H9 (cell line): ENCODE measurements around the gene CREG2. TPM values are rescaled to one million over a fixed set of nuclear protein-coding genes. Genes with fewer than 3 reads are reported as not detected.

ENCODE experiments used
- DNase-seq: peaks from one replicate; pipeline ENCODE4 v3.0.0-alpha.2; 2017
- H2AFZ ChIP-seq: one replicate; pipeline ENCODE4 v1.6.1; 2013; ENCODE audit warnings: mild to moderate bottlenecking, low read length, control low read depth, moderate library complexity
- H2AK5ac ChIP-seq: 2 replicates; pipeline ENCODE4 v1.6.1; 2013; ENCODE audit warnings: low read length, control low read depth, mixed read lengths; ENCODE audit not compliant: insufficient read length
- H2BK120ac ChIP-seq: one replicate; pipeline ENCODE4 v1.6.1; 2013; ENCODE audit warnings: low read depth, mild to moderate bottlenecking, low read length, control low read depth, inconsistent platforms; ENCODE audit not compliant: poor library complexity, severe bottlenecking
- H2BK12ac ChIP-seq: 2 replicates; pipeline ENCODE4 v1.6.1; 2013; ENCODE audit warnings: low read length, control low read depth, mixed read lengths, low read depth; ENCODE audit not compliant: insufficient read length
- H2BK15ac ChIP-seq: 2 replicates; pipeline ENCODE4 v1.6.1; 2013; ENCODE audit warnings: low read depth, low read length, control low read depth
- H2BK20ac ChIP-seq: one replicate; pipeline ENCODE4 v1.6.1; 2013; ENCODE audit warnings: low read depth, mild to moderate bottlenecking, low read length, control low read depth, inconsistent platforms; ENCODE audit not compliant: poor library complexity, severe bottlenecking
- H2BK5ac ChIP-seq: 2 replicates; pipeline ENCODE4 v1.6.1; 2013; ENCODE audit warnings: low read length, control low read depth, mixed read lengths; ENCODE audit not compliant: insufficient read length
- H3K14ac ChIP-seq: 2 replicates; pipeline ENCODE4 v1.6.1; 2013; ENCODE audit warnings: low read length, control low read depth; ENCODE audit not compliant: insufficient read depth
- H3K18ac ChIP-seq: 2 replicates; pipeline ENCODE4 v1.6.1; 2013; ENCODE audit warnings: low read depth, mild to moderate bottlenecking, mixed read lengths, low read length, control low read depth; ENCODE audit not compliant: insufficient read length
- H3K23ac ChIP-seq: 2 replicates; pipeline ENCODE4 v1.6.1; 2013; ENCODE audit warnings: low read length, control low read depth, mixed read lengths, low read depth; ENCODE audit not compliant: insufficient read length
- H3K23me2 ChIP-seq: 2 replicates; pipeline ENCODE4 v1.6.1; 2013; ENCODE audit warnings: low read depth, mild to moderate bottlenecking, mixed read lengths, low read length, control low read depth; ENCODE audit not compliant: insufficient read length, poor library complexity, severe bottlenecking
- H3K27ac ChIP-seq: 2 replicates; pipeline ENCODE4 v1.5.1; 2013; ENCODE audit warnings: low read length, control low read depth, mixed read lengths, low read depth; ENCODE audit not compliant: insufficient read length
- H3K27me3 ChIP-seq: 2 replicates; pipeline ENCODE4 v1.6.1; 2013; ENCODE audit warnings: low read length, control low read depth, inconsistent platforms; ENCODE audit not compliant: insufficient read depth
- H3K4ac ChIP-seq: 2 replicates; pipeline ENCODE4 v1.6.1; 2013; ENCODE audit warnings: low read depth, mild to moderate bottlenecking, control low read depth, inconsistent platforms, low read length, moderate library complexity
- H3K4me1 ChIP-seq: 2 replicates; pipeline ENCODE4 v1.6.1; 2013; ENCODE audit warnings: low read length, control low read depth, inconsistent platforms; ENCODE audit not compliant: insufficient read depth
- H3K4me2 ChIP-seq: 2 replicates; pipeline ENCODE4 v1.6.1; 2013; ENCODE audit warnings: low read length, control low read depth, mixed read lengths; ENCODE audit not compliant: insufficient read length, insufficient read depth
- H3K56ac ChIP-seq: 2 replicates; pipeline ENCODE4 v1.6.1; 2013; ENCODE audit warnings: low read depth, mild to moderate bottlenecking, mixed read lengths, low read length, control low read depth; ENCODE audit not compliant: insufficient read length
- H3K79me1 ChIP-seq: 2 replicates; pipeline ENCODE4 v1.6.1; 2013; ENCODE audit warnings: low read depth, mild to moderate bottlenecking, moderate library complexity, low read length, control low read depth, inconsistent platforms; ENCODE audit not compliant: insufficient read depth, poor library complexity, severe bottlenecking
- H3K79me2 ChIP-seq: 2 replicates; pipeline ENCODE4 v1.6.1; 2013; ENCODE audit warnings: low read length, control low read depth, inconsistent platforms; ENCODE audit not compliant: insufficient read depth
- H3K9ac ChIP-seq: 2 replicates; pipeline ENCODE4 v1.6.1; 2013; ENCODE audit warnings: low read length, control low read depth, mixed read lengths; ENCODE audit not compliant: insufficient read length; ENCODE audit errors: extremely low read depth
- H3K9me3 ChIP-seq: one replicate; pipeline ENCODE4 v1.6.1; 2013; ENCODE audit warnings: low read depth, low read length, inconsistent platforms; ENCODE audit not compliant: control insufficient read depth
- H3T11ph ChIP-seq: one replicate; pipeline ENCODE4 v1.6.1; 2013; ENCODE audit warnings: mild to moderate bottlenecking, low read length, control low read depth, inconsistent platforms
- H4K20me1 ChIP-seq: one replicate; pipeline ENCODE4 v1.6.1; 2013; ENCODE audit not compliant: control insufficient read depth, insufficient read length, insufficient read depth
- H4K5ac ChIP-seq: 2 replicates; pipeline ENCODE4 v1.6.1; 2013; ENCODE audit warnings: low read depth, mild to moderate bottlenecking, mixed read lengths, low read length, control low read depth; ENCODE audit not compliant: insufficient read length
- H4K8ac ChIP-seq: replicated peaks from 2 replicates; pipeline ENCODE4 v1.6.1; 2013; ENCODE audit warnings: low read length, control low read depth, mixed read lengths, low read depth; ENCODE audit not compliant: insufficient read length
- H4K91ac ChIP-seq: 2 replicates; pipeline ENCODE4 v1.6.1; 2013; ENCODE audit warnings: low read depth, mild to moderate bottlenecking, moderate library complexity, mixed read lengths, low read length, control low read depth; ENCODE audit not compliant: insufficient read length
- H3K27ac Mint-ChIP-seq, 3 experiments: 2 replicates in 2 of 3; 3 replicates in 1 of 3; pipeline ENCODE4 v1.8.0; 2020 to 2021; ENCODE audit warnings: mixed read lengths in 3 of 3, mild to moderate bottlenecking in 1 of 3, moderate library complexity in 1 of 3
- H3K27me3 Mint-ChIP-seq: 2 replicates; pipeline ENCODE4 v1.8.0; 2021; ENCODE audit warnings: low read depth, mild to moderate bottlenecking, moderate library complexity, mixed read lengths
- H3K36me3 Mint-ChIP-seq, 3 experiments: 2 replicates in 2 of 3; 3 replicates in 1 of 3; pipeline ENCODE4 v1.8.0; 2020 to 2021; ENCODE audit warnings: low read depth in 3 of 3, mixed read lengths in 3 of 3; ENCODE audit not compliant: insufficient read depth in 1 of 3
- H3K4me1 Mint-ChIP-seq, 2 experiments: 2 replicates each; pipeline ENCODE4 v1.8.0; 2020; ENCODE audit warnings: mixed read lengths in 2 of 2
- H3K4me3 Mint-ChIP-seq, 2 experiments: 2 replicates in 1 of 2; 3 replicates in 1 of 2; pipeline ENCODE4 v1.8.0; 2020 to 2021; ENCODE audit warnings: mild to moderate bottlenecking in 2 of 2, mixed read lengths in 2 of 2, moderate library complexity in 1 of 2
- H3K9me3 Mint-ChIP-seq, 2 experiments: 2 replicates in 1 of 2; 3 replicates in 1 of 2; pipeline ENCODE4 v1.8.0; 2020; ENCODE audit warnings: mild to moderate bottlenecking in 2 of 2, mixed read lengths in 2 of 2, moderate library complexity in 1 of 2
- WGBS: extraction: QIAGEN DNeasy Blood & Tissue Kit; methylation state at CpG from one replicate; pipeline ENCODE4 v1.1.7; 2013; ENCODE audit warnings: missing lambda C conversion rate, low lambda C conversion rate, mixed read lengths; ENCODE audit not compliant: insufficient read length; ENCODE audit errors: extremely low coverage; 5-methylcytosine and 5-hydroxymethylcytosine counted together
- total RNA-seq: library from RNA; stranded (reverse); gene quantifications from 2 replicates; pipeline ENCODE4 v1.2.1, GENCODE V29; 2021
- TF ChIP-seq, protein P1 (sequence below): fragments of 200-600 bp; sonication (generic); conservative IDR thresholded peaks from 3 replicates; pipeline ENCODE4 v1.8.0; 2021; ENCODE audit warnings: antibody characterized with exemption, mild to moderate bottlenecking

CREG2 gene
- total RNA-seq, 1 experiment from 2014 or later = 0.77 TPM

DNA sequence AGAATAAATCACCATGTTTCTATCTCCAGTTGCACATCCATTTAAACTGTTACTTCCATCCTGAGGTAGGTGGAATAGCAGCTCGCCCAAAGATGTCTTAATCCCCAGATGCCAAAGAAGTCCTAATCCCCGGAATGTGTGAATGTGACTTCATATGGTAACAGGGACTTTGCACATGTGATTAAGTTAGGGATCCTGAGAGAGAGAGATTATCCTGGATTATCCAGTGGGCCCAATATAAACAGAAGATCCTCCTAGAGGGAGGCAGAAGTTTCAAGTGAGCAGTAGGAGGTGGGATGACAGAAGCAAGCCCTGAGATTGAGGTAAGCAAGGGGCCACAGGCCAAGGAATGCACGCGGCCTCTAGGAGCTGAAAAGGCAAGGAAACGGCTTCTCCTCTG lies 19.8 kb downstream of the CREG2 start:
- Mint-ChIP-seq H3K27me3 (peaks cover 2% of the 10 kb centered on the region), H3K4me1 (peaks cover 10 to 11% of the 10 kb centered on the region in 2 experiments), H3K36me3 (no peaks in the 10 kb centered on the region), H3K4me3 (no peak overlapping the region), H3K9me3 (no peaks in the 10 kb centered on the region; a peak in 1 of 5 replicates), H3K27ac (no peak overlapping the region)
- no peak overlapping the region for H3K27ac ChIP-seq
- no peaks in the 10 kb centered on the region for H3K79me1 ChIP-seq
- DNase-seq = no peak
- H3K9me3 ChIP-seq = no peaks in the 10 kb centered on the region
- H3K14ac ChIP-seq = no peak overlapping the region
- H3K56ac ChIP-seq = no peak overlapping the region
- H3T11ph ChIP-seq = no peak overlapping the region
- no peak overlapping the region for H2BK5ac ChIP-seq
- H3K79me2 ChIP-seq = no peaks in the 10 kb centered on the region
- no peak overlapping the region for H2BK15ac ChIP-seq
- H3K18ac ChIP-seq = no peak overlapping the region
- H2BK12ac ChIP-seq = no peak overlapping the region
- H4K91ac ChIP-seq = no peak overlapping the region
- no peaks in the 10 kb centered on the region for H3K4me1 ChIP-seq
- H3K4me2 ChIP-seq = no peak overlapping the region
- no peak overlapping the region for H2BK20ac ChIP-seq
- H3K23ac ChIP-seq = no peak overlapping the region
- no peak overlapping the region for H2AFZ ChIP-seq
- H2BK120ac ChIP-seq = no peak overlapping the region
- H3K9ac ChIP-seq = no peak overlapping the region
- no peak overlapping the region for H2AK5ac ChIP-seq
- no CpG with 5 or more reads among the region's 5 CpGs for WGBS
- no peak overlapping the region for H4K8ac ChIP-seq
- no peaks in the 10 kb centered on the region for H3K27me3 ChIP-seq
- no peaks in the 10 kb centered on the region for H4K20me1 ChIP-seq
- no peak overlapping the region for H3K4ac ChIP-seq
- TF ChIP-seq, protein P1, sequence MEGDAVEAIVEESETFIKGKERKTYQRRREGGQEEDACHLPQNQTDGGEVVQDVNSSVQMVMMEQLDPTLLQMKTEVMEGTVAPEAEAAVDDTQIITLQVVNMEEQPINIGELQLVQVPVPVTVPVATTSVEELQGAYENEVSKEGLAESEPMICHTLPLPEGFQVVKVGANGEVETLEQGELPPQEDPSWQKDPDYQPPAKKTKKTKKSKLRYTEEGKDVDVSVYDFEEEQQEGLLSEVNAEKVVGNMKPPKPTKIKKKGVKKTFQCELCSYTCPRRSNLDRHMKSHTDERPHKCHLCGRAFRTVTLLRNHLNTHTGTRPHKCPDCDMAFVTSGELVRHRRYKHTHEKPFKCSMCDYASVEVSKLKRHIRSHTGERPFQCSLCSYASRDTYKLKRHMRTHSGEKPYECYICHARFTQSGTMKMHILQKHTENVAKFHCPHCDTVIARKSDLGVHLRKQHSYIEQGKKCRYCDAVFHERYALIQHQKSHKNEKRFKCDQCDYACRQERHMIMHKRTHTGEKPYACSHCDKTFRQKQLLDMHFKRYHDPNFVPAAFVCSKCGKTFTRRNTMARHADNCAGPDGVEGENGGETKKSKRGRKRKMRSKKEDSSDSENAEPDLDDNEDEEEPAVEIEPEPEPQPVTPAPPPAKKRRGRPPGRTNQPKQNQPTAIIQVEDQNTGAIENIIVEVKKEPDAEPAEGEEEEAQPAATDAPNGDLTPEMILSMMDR = no peak
- H4K5ac ChIP-seq = no peak overlapping the region
- no peaks in the 10 kb centered on the region for H3K23me2 ChIP-seq
